Tongue (tissue), 1 donor: Measurements from ENCODE around the gene CIAO1. TPM values are rescaled to one million over a fixed set of nuclear protein-coding genes. Genes with fewer than 3 reads are reported as not detected.

ENCODE experiments used
- total RNA-seq: library from RNA; depleted of rRNA; stranded (reverse); fragments of >200 nt; gene quantifications from one replicate; pipeline ENCODE4 v1.2.3, GENCODE V29; 2014

CIAO1 gene
- total RNA-seq, 1 donor from 2014 or later = 74.4 TPM

Other genes with a start within 250 kb of the CIAO1 start
- gene GPAT2, start 231.3 kb upstream of the CIAO1 start, total RNA-seq = 2.8 TPM
- gene ADRA2B, start 149.7 kb upstream of the CIAO1 start, total RNA-seq = 5.2 TPM
- gene ASTL, start 127.7 kb upstream of the CIAO1 start, total RNA-seq = not detected
- gene DUSP2, start 120.8 kb upstream of the CIAO1 start, total RNA-seq = 8.0 TPM
- 242 TPM for gene STARD7, start 57.4 kb upstream of the CIAO1 start, total RNA-seq
- gene TMEM127, start 228 bp upstream of the CIAO1 start, total RNA-seq = 17.4 TPM
- gene SNRNP200, start 39.3 kb downstream of the CIAO1 start, total RNA-seq = 66.6 TPM
- gene ITPRIPL1, start 59.1 kb downstream of the CIAO1 start, total RNA-seq = 6.3 TPM
- gene NCAPH, start 69.5 kb downstream of the CIAO1 start, total RNA-seq = 4.6 TPM
- gene NEURL3, start 239.1 kb downstream of the CIAO1 start, total RNA-seq = 2.7 TPM